HG03025 (cell line): Measurements from ENCODE around the gene FCHO2.
"Not testable (repeated sequence)": the region's sequence is repeated elsewhere in the genome, so short reads cannot be mapped to it uniquely, and the experiment has no call there.

Experiments
- ATAC-seq: cut with Tn5 transposase; IDR thresholded peaks from one replicate; pipeline ENCODE4 v1.9.1; 2021; ENCODE audit warnings: mild to moderate bottlenecking, moderate library complexity; ENCODE audit not compliant: unreplicated experiment, low FRiP score

Gene FCHO2

DNA sequence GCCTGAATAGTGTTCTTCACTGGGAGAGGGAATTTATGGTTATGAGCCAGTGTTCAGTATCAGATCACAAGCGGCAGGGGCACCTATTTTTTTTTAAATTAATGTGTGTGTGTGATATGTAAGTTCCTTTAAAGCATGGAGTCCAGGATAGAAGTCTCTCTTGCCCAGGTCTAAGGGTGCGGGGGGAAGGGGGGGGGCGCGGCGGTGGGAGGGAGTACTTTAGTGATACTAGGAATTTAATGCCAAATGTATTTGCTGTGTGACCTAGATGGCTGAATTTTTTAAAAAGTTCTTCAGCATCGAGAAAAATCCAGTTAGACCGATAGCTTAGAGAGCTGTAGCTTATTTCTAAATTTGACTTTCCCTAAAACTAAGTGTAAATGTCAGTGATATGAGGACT is 1.5 kb upstream of the FCHO2 start:
- ATAC-seq = no peak

DNA sequence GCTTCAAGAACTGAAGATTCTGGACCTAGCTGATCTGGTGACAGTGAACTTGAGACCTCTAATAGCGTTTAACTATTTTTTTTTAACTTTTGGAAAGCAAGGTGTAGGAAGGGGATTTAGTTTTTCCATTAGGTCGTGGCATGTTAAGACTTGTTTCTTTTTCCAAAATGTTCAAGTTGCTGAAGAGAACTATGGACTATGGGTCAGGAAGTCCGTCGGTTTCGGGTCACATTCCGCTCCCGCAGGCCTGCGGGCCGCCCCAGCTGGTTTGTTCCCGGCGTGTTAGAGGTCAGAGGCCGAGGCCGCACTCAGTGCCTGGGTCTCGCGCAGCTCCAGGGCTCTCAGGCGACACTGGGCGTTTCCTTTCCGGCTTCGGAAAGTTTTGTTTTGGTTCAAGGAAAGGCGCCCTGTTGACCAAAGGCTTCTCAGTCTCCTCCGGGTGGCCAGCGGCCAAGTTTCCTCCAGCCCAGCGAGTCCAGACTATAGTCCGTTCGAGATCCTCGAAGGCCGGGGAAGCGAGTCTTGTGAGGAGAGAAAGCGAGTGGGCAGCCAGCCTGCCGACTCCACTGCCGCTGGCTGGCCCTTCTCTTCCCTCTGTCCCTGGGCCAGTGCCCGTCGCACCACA is 586 bp upstream of the FCHO2 start:
- peak; percentile 41 for ATAC-seq

DNA sequence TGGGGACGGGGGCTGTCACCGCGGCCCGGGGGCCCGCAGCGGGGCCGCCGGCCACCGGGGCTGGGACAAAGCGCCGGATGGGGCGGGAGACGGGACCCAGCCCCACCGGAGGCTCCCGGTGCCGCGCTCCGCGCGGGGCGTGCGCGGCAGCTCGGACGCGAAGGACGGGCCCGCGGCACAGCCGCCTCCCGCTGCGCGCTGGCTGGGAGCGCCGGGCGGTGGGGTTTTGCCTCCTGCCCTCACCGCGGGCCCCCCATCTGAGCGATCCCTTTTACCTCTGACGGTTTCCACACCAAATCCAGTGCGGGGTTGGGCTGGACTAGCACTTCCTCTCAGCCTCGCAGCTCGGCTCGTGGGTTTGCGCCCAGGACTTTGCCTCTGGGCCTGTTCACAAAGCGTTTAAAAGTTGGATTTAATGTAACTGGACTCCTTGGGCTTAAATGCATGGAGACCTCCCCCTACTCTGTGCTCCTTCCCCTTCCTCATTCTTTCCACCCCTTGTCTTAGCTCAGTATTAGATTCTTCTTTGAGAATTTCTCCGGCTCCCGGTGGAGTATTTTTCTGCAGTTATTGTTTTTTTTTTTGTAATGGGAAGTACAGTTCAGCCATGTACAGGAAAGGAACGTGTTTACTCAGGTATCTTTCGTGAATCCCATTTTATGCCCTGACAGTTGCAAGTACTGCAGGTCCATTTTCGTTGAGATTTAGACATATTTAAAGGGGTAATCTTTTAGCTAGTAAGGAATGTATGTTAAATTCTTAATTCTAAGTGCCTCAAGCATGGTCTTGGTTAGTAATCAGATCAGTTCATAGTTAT is 691 bp downstream of the FCHO2 start:
- peak; percentile 47 for ATAC-seq

DNA sequence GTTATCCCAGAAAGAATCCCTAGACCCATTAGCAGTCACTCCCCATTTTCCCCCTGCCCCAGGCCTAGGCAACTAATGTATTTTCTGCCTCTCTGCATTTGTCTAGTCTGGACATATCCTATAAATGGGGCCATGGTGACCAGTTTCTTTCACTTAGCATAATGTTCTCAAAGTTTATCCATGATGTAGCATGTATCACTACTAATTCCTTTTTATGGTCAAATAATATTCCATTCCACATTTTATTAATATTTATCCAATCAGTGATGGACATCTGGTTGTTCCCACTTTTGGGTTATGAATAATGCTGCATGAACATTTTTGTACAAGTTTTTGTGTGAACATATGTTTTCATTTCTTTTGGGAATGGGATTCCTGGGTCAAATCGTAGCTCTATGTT is 1.5 kb downstream of the FCHO2 start:
- no peak for ATAC-seq

DNA sequence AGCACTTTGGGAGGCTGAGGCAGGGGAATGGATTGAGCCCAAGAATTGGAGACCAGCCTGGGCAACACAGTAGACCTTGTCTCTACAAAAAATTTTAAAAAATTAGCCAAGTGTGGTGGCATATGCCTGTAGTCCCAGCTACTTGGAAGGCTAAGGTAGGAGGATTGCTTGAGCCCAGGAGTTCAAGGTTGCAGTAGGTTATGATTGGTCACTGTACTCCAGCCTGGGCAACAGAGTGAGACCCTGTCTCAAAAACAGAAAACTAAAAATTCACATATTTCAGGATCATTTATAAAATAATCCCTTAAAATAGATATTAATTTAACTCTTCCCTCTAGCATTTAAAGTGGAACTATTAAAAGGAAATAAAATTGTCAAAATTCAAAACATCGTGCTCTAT is 3.4 kb downstream of the FCHO2 start:
- ATAC-seq = no peak

DNA sequence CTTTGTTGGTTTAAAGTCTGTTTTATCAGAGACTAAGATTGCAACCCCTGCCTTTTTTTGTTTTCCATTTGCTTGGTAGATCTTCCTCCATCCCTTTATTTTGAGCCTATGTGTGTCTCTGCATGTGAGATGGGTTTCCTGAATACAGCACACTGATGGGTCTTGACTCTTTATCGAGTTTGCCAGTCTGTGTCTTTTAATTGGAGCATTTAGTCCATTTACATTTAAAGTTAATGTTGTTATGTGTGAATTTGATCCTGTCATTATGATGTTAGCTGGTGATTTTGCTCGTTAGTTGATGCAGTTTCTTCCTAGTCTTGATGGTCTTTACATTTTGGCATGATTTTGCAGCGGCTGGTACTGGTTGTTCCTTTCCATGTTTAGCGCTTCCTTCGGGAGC is 18.6 kb downstream of the FCHO2 start:
- not testable (repeated sequence) for ATAC-seq

DNA sequence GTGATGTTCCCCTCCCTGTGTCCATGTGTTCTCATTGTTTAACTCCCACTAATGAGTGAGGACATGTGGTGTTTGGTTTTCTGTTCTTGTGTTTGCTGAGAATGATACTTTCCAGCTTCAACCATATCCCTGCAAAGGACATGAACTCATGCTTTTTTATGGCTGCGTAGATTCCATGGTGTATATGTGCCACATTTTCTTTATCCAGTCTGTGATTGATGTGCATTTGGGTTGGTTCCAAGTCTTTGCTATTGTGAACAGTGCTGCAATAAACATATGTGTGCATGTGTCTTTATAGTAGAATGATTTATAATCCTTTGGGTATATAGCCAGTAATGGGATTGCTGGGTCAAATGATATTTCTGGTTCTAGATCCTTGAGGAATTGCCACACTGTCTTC is 21.0 kb downstream of the FCHO2 start:
- ATAC-seq = not testable (repeated sequence)

DNA sequence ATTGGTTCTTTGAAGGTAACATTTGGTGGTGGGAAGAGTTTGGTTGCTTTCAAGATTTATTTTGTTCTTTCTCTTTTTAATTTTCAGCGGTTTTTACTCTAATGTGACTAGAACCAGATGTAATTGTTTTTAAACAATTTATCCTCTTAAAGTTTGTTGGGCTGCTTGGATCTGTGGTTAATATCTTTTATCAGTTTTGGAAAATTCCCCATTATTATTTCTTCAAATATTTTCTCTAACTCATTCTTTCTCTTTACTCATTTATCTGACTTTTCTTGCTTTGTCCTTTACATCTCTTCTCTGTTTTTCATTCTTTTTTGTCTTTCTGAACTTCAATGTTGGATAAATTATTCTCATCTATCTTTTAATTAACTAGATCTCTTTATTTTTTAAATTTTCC is 29.9 kb downstream of the FCHO2 start:
- ATAC-seq = no peak

DNA sequence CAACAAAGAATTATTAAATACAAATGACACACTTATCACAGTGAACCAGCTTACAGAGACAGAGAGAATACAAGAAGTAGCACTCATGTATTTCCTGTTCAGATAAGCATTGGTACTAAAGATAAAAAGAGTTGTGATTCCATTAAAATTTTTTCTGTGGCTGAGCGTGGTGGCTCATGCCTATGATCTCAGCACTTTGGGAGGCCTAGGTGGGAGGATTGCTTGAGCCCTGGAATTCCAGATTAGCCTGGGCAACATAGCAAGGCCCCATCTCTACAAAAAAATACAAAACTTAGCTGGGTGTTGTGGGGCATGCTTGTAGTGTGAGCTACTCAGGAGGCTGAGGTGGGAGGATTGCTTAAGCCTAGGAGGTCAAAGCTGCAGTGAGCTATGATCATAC is 32.9 kb downstream of the FCHO2 start:
- ATAC-seq = no peak

DNA sequence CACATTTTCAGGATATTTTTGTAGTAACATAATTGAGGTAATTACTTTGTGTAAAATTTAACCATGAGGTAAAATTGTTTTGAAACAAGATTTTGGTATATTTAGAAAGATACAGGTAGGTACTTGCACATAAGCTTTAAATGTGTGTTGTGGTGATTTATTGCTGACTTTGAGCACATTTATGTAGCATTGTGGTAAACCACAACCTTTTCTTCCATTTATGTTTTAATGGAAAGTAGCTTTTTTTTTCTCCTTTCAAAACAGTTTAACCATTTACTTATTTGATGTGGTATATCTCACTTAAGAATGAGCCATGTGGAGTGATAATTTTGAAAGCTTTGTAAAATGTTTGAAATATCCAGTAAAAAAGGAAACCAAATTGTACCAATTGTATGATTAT is 35.6 kb downstream of the FCHO2 start:
- no peak for ATAC-seq

DNA sequence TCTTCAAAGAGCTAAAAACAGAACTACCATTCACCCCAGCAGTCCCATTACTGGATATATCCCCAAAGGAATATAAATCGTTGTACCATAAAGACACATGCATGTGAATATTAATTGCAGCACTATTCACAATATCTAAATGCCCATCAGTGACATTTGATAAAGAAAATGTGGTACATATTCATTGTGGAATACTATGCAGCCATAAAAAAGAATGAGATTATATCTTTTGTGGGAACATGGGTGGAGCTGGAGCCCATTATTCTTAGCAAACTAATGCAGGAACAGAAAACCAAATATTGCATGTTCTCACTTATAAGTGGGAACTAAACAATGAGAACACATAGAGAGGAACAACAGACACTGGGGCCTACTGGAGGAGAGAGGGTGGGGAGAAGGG is 38.7 kb downstream of the FCHO2 start:
- no peak for ATAC-seq

DNA sequence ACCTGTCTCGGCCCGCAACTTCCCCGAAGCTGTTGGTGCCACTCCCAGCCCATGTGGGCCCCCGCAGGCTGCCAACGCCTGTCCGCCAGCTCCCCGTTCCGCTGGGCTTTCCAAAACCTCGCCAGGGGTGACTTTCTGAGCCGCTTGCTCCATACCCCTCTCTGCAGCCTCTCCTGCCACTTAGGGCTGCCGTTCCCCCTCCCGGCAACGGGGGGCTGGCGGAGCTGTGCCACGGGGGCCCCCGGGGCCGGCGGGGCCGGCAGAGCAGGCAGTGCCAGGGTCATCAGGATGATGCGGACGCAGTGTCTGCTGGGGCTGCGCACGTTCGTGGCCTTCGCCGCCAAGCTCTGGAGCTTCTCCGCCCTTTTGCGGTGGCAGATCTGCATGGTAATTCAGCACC is 40.8 kb downstream of the FCHO2 start:
- no peak for ATAC-seq

DNA sequence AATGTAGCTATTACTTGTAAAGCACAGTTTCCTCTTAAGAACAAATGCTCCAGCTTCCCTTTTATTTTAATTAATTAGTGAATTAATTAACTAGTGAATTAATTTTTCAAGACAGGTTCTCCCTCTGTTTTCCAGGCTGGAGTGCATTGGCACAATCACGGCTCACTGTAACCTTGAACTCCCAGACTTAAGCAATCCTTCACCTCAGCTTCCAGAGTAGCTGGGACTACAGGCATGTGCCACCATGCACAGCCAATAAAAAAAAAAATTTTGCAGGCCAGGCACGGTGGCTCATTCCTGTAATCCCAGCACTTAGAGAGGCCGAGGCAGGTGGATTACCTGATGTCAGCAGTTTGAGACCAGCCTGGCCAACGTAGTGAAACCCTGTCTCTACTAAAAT is 44.1 kb downstream of the FCHO2 start:
- ATAC-seq = no peak

DNA sequence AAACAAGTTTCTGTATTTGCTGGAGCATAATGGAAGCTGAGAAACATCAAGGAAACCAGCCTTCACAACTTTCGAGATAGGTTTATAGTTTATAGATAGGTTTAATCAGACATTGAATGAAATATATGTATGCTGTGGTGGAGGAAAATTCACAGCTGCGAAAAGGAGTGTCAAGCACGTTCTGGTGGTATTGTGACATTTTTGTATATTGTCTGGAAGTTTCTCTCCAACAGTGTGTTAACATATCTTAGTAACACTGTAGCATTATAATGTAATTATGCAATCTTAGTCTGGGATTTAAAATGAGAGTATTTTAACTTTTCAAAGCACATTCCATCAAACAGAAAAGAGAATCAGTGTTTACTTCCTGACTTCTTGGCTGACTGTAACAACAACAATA is 50.0 kb downstream of the FCHO2 start:
- no peak for ATAC-seq

DNA sequence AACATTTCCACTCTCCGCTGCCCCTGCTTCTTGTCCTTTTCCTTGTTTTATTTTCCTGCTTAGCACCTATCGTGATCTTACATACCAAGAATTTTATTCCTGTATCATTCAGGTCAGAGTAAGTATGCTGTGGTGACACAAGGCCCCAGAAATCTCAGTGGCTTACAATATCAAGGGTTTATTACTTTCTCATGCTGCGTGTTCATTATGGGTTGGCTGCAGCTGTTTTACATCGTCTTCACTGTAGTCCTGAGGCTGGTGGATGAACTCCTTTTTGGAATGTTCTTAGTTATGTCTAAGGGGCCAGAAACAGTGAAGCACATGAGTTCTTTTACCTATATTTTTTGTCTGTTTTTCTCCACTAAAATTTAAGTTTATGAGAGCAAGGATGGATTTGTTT is 51.2 kb downstream of the FCHO2 start:
- ATAC-seq = no peak

DNA sequence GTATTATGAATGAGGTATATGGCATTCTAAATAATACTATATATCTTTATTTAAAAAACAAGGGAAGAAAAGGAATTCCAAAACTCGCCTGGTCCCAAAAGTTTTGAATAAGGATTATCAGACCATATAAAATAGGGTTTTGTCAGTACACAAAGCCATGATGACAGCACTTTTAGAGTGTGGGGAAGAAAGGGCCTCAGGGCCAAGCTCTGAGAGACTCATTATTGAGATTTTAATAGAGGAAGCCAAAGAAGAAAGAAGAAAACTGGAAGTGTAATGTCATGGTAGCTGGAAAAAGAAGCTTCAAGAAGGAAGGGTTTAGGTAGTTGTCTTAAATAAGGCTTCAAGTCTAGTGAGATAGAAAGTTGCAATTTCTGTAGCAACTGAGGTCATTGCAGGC is 53.0 kb downstream of the FCHO2 start:
- no peak for ATAC-seq

DNA sequence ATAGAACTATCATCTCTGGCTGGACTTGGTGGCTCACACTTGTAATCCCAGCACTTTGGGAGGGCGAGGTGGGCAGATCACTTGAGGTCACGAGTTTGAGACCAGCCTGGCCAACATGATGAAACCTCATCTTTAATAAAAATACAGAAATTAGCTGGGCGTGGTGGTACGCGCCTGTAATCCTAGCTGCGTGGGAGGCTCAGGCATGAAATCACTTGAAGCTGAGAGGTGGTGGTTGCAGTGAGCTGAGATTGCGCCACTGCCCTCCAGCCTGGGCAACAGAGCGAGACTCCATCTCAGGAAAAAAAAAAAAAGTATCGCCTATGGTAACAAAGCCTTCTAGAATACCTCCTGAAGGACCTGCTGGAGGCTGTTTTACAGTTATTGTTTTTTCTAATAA is 55.8 kb downstream of the FCHO2 start:
- not testable (repeated sequence) for ATAC-seq

DNA sequence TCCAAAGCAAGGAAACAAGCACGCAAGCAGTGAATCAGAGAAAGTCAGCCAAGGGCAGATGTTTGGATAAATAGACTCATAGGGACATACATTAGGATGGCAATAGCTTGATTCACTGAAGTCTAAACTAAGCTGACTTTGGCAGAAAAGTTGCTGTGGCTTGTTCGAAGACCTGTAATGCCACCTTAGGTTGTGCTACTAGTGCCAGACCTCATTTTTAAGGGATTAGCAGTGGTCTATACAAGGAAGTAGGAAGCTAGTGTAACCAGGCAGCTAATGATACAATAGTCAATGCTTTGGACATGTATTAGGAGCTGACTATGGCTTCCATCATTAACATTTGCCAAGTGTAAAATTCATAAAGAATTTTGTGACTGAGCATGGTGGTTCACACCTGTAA is 63.1 kb downstream of the FCHO2 start:
- no peak for ATAC-seq

DNA sequence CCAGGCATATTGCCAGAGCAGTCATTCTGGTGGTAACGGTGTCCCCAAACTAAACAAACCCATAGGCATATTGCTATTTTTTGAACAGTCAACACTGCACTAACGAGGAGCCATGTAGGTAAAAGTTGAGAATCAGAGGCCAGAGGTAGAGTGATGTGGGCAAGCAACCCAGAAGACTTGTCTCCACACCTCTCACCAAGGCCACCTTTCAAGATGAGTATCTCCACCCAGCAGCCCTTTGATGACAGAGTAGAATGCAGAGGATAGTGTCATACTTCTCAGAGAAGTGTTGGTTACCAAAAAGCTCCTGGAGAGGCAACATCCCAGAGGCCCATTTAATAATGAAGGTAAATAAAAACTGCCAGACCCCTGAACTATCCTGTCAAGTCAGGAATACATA is 63.9 kb downstream of the FCHO2 start:
- ATAC-seq = no peak

DNA sequence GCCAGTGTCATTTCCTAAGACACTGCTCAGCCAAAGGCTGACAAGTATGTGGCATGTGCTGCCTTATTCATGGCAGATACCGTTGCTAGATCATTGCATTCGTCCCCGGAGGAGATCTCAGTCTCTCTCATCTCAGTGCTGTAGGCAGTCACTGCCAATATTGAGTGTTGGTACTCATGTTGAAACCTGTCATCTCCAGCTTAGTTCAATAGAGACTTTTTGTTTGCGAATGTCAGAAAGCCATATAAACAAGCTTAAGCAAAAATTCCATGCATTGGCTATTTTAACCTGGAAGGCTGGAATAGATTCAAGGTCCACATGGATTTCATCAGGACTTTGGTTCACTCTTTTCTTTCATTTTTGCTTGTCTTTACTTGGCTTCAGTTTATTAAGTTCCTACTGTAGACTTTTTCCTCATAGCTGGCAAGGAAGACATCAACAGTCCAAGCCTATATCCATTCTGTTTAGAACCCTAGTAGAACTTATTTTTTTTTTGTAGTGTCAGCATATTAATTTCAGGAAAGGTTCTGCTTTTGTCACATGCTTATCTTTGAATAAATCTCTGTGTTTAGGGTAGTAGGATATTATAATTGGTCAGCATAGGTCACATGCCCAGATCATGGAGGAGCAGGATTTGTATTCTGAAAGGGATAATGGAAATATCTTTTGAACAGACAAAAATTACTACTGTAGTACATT is 66.8 kb downstream of the FCHO2 start:
- no peak for ATAC-seq

DNA sequence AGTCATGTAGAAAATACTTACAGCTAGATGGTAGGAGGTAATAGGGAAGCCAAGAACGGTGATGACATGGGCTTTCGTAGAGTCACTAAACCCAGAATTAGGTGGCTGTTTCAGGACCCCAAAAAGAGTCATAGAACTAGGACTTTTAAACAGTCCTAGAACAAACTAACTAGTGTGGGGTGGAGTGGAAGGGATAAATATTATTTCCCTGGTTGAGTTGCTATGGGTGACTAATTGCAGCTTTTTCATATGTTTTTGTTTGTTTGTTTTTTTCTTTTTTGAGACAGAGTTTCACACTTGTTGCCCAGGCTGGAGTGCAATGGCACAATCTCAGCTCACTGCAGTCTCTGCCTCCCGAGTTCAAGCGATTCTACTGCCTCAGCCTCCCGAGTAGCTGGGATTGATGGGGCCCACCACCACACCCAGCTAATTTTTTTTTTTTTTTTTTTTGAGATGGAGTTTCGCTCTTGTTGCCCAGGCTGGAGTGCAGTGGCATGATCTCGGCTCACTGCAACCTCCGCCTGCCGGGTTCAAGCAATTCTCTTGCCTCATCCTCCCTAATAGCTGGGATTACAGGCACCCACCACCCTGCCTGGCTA is 69.2 kb downstream of the FCHO2 start:
- ATAC-seq = not testable (repeated sequence)
